Measurements from ENCODE around the gene CREG1.

Gene CREG1

GRCh38 chr1:167499664-167500101, 53.9 kb downstream of the CREG1 start:
- TF ChIP-seq, protein P1, sequence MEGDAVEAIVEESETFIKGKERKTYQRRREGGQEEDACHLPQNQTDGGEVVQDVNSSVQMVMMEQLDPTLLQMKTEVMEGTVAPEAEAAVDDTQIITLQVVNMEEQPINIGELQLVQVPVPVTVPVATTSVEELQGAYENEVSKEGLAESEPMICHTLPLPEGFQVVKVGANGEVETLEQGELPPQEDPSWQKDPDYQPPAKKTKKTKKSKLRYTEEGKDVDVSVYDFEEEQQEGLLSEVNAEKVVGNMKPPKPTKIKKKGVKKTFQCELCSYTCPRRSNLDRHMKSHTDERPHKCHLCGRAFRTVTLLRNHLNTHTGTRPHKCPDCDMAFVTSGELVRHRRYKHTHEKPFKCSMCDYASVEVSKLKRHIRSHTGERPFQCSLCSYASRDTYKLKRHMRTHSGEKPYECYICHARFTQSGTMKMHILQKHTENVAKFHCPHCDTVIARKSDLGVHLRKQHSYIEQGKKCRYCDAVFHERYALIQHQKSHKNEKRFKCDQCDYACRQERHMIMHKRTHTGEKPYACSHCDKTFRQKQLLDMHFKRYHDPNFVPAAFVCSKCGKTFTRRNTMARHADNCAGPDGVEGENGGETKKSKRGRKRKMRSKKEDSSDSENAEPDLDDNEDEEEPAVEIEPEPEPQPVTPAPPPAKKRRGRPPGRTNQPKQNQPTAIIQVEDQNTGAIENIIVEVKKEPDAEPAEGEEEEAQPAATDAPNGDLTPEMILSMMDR (conservative IDR thresholded peaks at IDR 0.05; ENCODE audit: low read depth, low read length) = no peak
- H3K4me3 ChIP-seq (ENCODE audit: low read length) = no peak overlapping the region
- DNase-seq (ENCODE audit: low read depth) = no peak

DNA sequence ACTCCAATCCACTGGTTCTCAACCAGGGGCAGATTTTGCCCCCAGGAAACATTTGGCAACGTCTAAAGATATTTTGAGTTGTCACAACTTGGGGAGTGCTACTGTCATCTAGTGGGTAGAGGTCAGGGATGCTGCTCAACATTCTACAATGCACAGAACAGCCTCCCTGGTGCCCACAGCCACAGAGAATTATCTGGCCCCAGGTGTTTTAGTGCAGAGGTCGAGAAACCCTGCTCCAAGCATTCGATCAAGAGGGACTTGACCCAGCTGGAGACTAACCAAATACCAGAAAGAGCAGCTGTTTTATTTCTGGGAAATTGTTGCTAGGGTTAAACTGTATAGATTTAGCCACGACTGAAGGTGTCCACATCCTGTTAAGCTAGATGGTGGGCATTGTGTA, 54.5 kb downstream of the CREG1 start:
- no peak overlapping the region for H3K4me3 ChIP-seq (ENCODE audit: low read length)

DNA sequence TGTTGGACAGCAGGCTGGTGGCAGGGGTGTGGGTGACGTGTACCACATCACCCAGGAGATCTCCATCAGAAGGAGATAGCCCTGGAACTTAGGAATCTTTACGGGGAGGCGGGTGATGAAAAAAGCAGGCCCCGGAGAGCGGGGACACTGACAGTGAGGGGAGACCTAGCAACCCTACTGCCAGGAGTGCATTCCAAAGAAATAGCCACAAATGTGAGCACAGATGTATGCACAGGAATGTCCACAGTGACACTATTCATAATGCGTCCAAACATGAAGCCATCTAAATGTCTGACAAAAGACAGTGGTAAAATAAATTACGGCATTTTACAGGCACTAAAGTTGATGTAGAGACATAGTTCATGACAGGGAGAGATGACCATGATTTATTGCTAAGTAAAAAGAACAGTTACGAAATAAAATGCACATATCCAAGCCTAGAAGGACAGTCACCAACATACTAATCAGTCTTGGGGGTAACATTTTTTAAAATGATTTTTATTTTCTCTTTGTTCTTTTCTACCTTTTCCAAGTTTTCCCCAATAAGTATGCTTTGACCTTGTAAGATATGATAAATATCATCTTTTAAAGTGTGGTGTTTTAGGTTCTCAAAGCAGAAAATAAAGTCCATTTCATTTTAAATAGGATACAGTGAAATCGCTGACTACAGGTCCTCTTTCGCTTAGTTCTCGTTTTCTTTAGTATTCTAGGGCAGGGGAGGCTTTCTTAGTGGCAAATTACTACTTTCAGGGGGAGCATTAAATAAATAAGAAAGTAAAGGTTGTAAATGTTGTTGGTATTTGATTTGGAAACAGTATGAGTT, 56.6 kb downstream of the CREG1 start:
- TF ChIP-seq, protein P1 (conservative IDR thresholded peaks at IDR 0.05; ENCODE audit: low read depth, low read length) = no peak
- no peak overlapping the region for H3K4me3 ChIP-seq (ENCODE audit: low read length)
- no peak for DNase-seq (ENCODE audit: low read depth)

More for the DNA sequence above, 54.5 kb downstream of the CREG1 start:
- no peak for DNase-seq (ENCODE audit: low read depth)
- TF ChIP-seq, protein P1 (conservative IDR thresholded peaks at IDR 0.05; ENCODE audit: low read depth, low read length) = no peak

DNA sequence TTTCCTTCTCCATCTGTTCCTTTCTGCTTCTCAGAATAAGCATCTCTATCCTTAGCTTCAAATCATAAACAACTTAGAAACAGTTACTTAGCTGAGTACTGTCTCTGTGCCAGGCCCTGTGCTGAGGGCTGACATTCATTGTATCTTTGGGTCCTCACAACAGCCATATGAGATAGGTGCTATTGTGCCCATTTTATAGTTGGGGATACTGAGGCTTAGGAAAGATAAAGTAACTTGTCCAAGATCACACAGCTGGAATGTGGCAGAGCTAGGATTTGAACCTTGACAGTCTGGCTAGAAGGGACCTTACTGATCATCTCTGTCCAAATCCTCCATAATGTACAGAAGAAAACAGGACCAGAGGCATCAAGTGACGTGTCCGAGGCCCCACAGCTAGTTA, 60.2 kb downstream of the CREG1 start:
- no peak overlapping the region for H3K4me3 ChIP-seq (ENCODE audit: low read length)
- no peak for DNase-seq (ENCODE audit: low read depth)
- TF ChIP-seq, protein P1 (conservative IDR thresholded peaks at IDR 0.05; ENCODE audit: low read depth, low read length) = no peak

GRCh38 chr1:167492481-167492910, 61.1 kb downstream of the CREG1 start:
- no peak for DNase-seq (ENCODE audit: low read depth)
- H3K4me3 ChIP-seq (ENCODE audit: low read length) = no peak overlapping the region
- TF ChIP-seq, protein P1 (conservative IDR thresholded peaks at IDR 0.05; ENCODE audit: low read depth, low read length) = no peak

- H3K4me3 ChIP-seq (ENCODE audit: low read length) = no peak overlapping the region
- no peak for DNase-seq (ENCODE audit: low read depth)
- TF ChIP-seq, protein P1 (conservative IDR thresholded peaks at IDR 0.05; ENCODE audit: low read depth, low read length) = no peak
Measured at GRCh38 chr1:167491586-167492461, 61.7 kb downstream of the CREG1 start.

All from retinal pigment epithelial cell (primary cell).